Fibroblast of lung (primary cell): ENCODE measurements around the gene ANKRD45. TPM values are rescaled to one million over a fixed set of nuclear protein-coding genes. Genes with fewer than 3 reads are reported as not detected.
A peak's percentile ranks its signal among the peaks of the same experiment; 100 is the strongest.

Experiments
- DNase-seq, 2 donors: peaks; one replicate each; pipeline versions ENCODE4 v3.0.0 to v3.0.0-alpha.2; 2010; ENCODE audit warnings: low read depth in 2 of 2
- H2AFZ ChIP-seq: 2 replicates; pipeline ENCODE4 v1.5.1; 2012; ENCODE audit warnings: low read length, control low read depth, inconsistent platforms
- H3K27ac ChIP-seq: 2 replicates; pipeline ENCODE4 v1.5.1; 2011; ENCODE audit warnings: low read length, control low read depth; ENCODE audit not compliant: insufficient read depth
- H3K27me3 ChIP-seq: 2 replicates; pipeline ENCODE4 v1.5.1; 2011; ENCODE audit warnings: mild to moderate bottlenecking, low read length; ENCODE audit not compliant: control insufficient read depth, insufficient read depth
- H3K36me3 ChIP-seq: 2 replicates; pipeline ENCODE4 v1.5.1; 2011; ENCODE audit warnings: low read length; ENCODE audit not compliant: control insufficient read depth, insufficient read depth
- H3K4me1 ChIP-seq: 2 replicates; pipeline ENCODE4 v1.5.1; 2011; ENCODE audit warnings: low read length; ENCODE audit not compliant: control insufficient read depth, insufficient read depth; ENCODE audit errors: extremely low read depth
- H3K4me2 ChIP-seq: 2 replicates; pipeline ENCODE4 v1.5.1; 2011; ENCODE audit warnings: low read length, control low read depth; ENCODE audit not compliant: insufficient read depth; ENCODE audit errors: extremely low read depth
- H3K4me3 ChIP-seq, 4 experiments: fragments of 200-600 bp in 1 of 4; sonication (generic) in 1 of 4; replicated peaks in 1 of 4; 2 replicates each; pipeline ENCODE4 v1.5.1; 2011 to 2016; ENCODE audit warnings: low read length in 4 of 4, low read depth in 3 of 4, mild to moderate bottlenecking in 3 of 4, control low read depth in 2 of 4, inconsistent platforms in 1 of 4, mixed read lengths in 1 of 4; ENCODE audit not compliant: insufficient read depth in 1 of 4; ENCODE audit errors: control extremely low read depth in 1 of 4
- H3K79me2 ChIP-seq: 2 replicates; pipeline ENCODE4 v1.5.1; 2012; ENCODE audit warnings: mild to moderate bottlenecking, low read length, inconsistent platforms; ENCODE audit not compliant: control insufficient read depth, insufficient read depth
- H3K9ac ChIP-seq: 2 replicates; pipeline ENCODE4 v1.5.1; 2011; ENCODE audit warnings: mild to moderate bottlenecking, low read length, control low read depth; ENCODE audit not compliant: insufficient read depth
- H3K9me3 ChIP-seq: 2 replicates; pipeline ENCODE4 v1.5.1; 2012; ENCODE audit warnings: low read depth, low read length; ENCODE audit not compliant: control insufficient read depth, insufficient read depth
- H4K20me1 ChIP-seq: 2 replicates; pipeline ENCODE4 v1.5.1; 2011; ENCODE audit warnings: low read length; ENCODE audit not compliant: control insufficient read depth, insufficient read depth; ENCODE audit errors: extremely low read depth
- EZH2 ChIP-seq: IDR thresholded peaks from 2 replicates; pipeline ENCODE4 v1.5.1; 2012; ENCODE audit warnings: low read length, control low read depth, mild to moderate bottlenecking; ENCODE audit errors: missing control alignments
- polyA plus RNA-seq, 2 donors: library from polyadenylated mRNA; depleted of rRNA in 1 of 2; stranded (reverse) in 1 of 2; unstranded in 1 of 2; fragments of >200 nt; gene quantifications; 2 replicates each; pipeline ENCODE4 v1.2.1, GENCODE V29; 2011 to 2012; ENCODE audit warnings: missing spikeins in 1 of 2
- total RNA-seq: library from RNA; depleted of rRNA; stranded (reverse); fragments of >200 nt; gene quantifications from 2 replicates; pipeline ENCODE4 v1.2.1, GENCODE V29; 2014
- TF ChIP-seq, protein P1 (sequence below), 2 donors: IDR thresholded peaks in 1 of 2; conservative IDR thresholded peaks in 1 of 2; 1 replicate in 1 of 2; 2 replicates in 1 of 2; pipeline ENCODE4 v1.5.1; 2011 to 2012; ENCODE audit warnings: low read length in 2 of 2, control low read depth in 1 of 2, inconsistent platforms in 1 of 2, low read depth in 1 of 2, mild to moderate bottlenecking in 1 of 2

Gene ANKRD45
- total and polyA plus RNA-seq, 2 donors (not counting 1 experiment from before 2014, with no cell fraction given): 0.43 to 1.7 TPM

DNA sequence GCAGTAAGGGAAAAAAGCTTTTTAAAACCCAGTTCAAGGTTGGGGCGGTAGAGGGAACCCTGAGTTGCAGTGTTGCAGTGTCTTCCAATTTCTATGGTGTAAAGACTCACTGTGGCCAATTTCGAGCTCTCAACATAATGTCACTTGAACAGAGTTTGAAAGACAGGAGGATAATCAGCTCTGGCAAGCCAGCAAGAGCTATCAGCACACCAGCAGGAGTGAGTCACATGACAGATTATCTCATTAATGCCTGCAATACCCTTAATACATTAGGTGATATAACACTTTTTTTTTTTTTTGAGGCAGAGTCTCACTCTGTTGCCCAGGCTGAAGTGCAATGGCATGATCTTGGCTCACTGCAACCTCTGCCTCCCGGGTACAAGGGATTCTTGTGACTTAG, 89.6 kb downstream of the ANKRD45 start:
- no peaks in the 10 kb centered on the region for H3K4me1 ChIP-seq
- peaks cover 13% of the 10 kb centered on the region for H3K27me3 ChIP-seq
- no peak overlapping the region for H3K27ac ChIP-seq
- no peaks in the 10 kb centered on the region for H3K79me2 ChIP-seq
- no peak for TF ChIP-seq EZH2
- TF ChIP-seq, protein P1, sequence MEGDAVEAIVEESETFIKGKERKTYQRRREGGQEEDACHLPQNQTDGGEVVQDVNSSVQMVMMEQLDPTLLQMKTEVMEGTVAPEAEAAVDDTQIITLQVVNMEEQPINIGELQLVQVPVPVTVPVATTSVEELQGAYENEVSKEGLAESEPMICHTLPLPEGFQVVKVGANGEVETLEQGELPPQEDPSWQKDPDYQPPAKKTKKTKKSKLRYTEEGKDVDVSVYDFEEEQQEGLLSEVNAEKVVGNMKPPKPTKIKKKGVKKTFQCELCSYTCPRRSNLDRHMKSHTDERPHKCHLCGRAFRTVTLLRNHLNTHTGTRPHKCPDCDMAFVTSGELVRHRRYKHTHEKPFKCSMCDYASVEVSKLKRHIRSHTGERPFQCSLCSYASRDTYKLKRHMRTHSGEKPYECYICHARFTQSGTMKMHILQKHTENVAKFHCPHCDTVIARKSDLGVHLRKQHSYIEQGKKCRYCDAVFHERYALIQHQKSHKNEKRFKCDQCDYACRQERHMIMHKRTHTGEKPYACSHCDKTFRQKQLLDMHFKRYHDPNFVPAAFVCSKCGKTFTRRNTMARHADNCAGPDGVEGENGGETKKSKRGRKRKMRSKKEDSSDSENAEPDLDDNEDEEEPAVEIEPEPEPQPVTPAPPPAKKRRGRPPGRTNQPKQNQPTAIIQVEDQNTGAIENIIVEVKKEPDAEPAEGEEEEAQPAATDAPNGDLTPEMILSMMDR (conservative IDR thresholded peaks at IDR 0.05 in 1 of 2, IDR thresholded peaks at IDR 0.05 in 1 of 2; ENCODE audit: low read depth in 1 of 2, low read length in 2 of 2): no peak
- no peaks in the 10 kb centered on the region for H3K36me3 ChIP-seq
- no peak overlapping the region for H3K4me2 ChIP-seq
- no peak overlapping the region for H3K9ac ChIP-seq
- no peak overlapping the region for H2AFZ ChIP-seq
- H3K4me3 ChIP-seq: no peak overlapping the region
- H3K9me3 ChIP-seq: no peaks in the 10 kb centered on the region
- no peak for DNase-seq
- no peaks in the 10 kb centered on the region for H4K20me1 ChIP-seq

DNA sequence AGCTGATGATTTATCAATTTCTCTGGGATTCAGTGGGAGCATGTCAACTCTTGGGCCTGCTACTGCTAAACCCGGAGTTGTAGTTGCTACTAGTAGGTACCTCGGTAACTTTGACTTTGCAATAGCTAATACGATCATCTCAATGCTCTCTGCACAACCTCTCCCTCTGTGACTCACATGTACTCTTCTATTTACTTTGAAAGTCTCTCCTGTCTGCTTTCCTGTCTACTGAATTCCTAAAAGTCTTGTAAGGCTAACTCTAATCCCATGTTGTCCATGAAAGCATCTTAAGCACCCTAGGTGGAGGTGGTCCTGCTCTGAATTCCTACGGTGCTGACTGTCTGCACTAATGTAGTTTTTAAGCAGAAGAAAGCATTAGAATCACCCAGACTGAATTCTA, 96.1 kb downstream of the ANKRD45 start:
- Histone ChIP-seq H3K79me2 (no peaks in the 10 kb centered on the region), H3K36me3 (no peaks in the 10 kb centered on the region), H3K9ac (no peak overlapping the region), H3K27me3 (peaks cover 2% of the 10 kb centered on the region), H3K27ac (no peak overlapping the region), H2AFZ (no peak overlapping the region), H3K9me3 (no peaks in the 10 kb centered on the region), H3K4me1 (no peaks in the 10 kb centered on the region), H3K4me2 (no peak overlapping the region), H3K4me3 (no peak overlapping the region), H4K20me1 (no peaks in the 10 kb centered on the region)
- DNase-seq: peak in 1 of 2 donors; percentile 4
- no peak for TF ChIP-seq EZH2
- TF ChIP-seq, protein P1 (conservative IDR thresholded peaks at IDR 0.05 in 1 of 2, IDR thresholded peaks at IDR 0.05 in 1 of 2; ENCODE audit: low read depth in 1 of 2, low read length in 2 of 2): no peak

DNA sequence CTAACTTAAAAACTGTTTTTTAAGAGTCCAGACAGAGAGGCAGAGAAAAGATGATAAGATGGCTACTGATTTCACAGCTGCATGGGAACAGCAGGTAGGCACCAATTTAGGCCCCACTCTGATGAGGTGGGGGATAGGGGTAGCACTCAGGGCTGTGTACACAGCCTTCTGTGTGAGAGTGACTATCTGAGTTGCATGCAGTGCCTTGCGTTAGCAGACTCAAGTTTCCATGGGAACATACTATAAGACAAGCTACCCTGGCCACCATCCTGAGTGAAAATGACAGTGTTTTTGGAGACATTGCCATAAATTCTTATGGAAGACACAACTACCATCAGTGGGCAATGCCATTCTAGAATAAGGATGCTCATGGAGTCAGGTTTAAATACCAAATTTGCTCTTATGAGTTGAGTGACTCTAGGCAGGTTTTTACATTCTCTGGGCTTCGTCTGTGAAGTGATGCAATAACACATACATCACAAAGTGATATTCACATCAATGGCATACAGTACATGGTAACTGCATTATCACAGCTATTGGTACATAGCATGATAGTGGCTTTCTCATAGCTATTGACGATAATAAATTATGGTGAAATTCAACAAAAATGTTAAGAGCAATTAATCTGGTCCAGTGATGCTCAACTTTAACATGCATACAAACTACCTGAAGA, 97.3 kb downstream of the ANKRD45 start:
- Histone ChIP-seq H3K4me2 (no peak overlapping the region), H3K27ac (no peak overlapping the region), H2AFZ (no peak overlapping the region), H3K36me3 (no peaks in the 10 kb centered on the region), H3K9me3 (no peaks in the 10 kb centered on the region), H3K9ac (no peak overlapping the region), H3K79me2 (no peaks in the 10 kb centered on the region), H4K20me1 (no peaks in the 10 kb centered on the region), H3K27me3 (no peaks in the 10 kb centered on the region), H3K4me3 (no peak overlapping the region), H3K4me1 (no peaks in the 10 kb centered on the region)
- TF ChIP-seq, protein P1 (conservative IDR thresholded peaks at IDR 0.05 in 1 of 2, IDR thresholded peaks at IDR 0.05 in 1 of 2; ENCODE audit: low read depth in 1 of 2, low read length in 2 of 2): no peak
- no peak for TF ChIP-seq EZH2
- no peak for DNase-seq
